SK-N-MC (cell line): ENCODE results near the gene SUPT5H.

Experiments
- EZH2 ChIP-seq: fragments of 200-600 bp; sonication (generic); IDR thresholded peaks from one replicate; pipeline ENCODE4 v1.6.1; 2017; ENCODE audit warnings: antibody characterized with exemption
- POLR2AphosphoS5 ChIP-seq: IDR thresholded peaks from 2 replicates; pipeline ENCODE4 v1.6.1; 2012; ENCODE audit warnings: mild to moderate bottlenecking, low read depth, low read length, borderline replicate concordance

DNA sequence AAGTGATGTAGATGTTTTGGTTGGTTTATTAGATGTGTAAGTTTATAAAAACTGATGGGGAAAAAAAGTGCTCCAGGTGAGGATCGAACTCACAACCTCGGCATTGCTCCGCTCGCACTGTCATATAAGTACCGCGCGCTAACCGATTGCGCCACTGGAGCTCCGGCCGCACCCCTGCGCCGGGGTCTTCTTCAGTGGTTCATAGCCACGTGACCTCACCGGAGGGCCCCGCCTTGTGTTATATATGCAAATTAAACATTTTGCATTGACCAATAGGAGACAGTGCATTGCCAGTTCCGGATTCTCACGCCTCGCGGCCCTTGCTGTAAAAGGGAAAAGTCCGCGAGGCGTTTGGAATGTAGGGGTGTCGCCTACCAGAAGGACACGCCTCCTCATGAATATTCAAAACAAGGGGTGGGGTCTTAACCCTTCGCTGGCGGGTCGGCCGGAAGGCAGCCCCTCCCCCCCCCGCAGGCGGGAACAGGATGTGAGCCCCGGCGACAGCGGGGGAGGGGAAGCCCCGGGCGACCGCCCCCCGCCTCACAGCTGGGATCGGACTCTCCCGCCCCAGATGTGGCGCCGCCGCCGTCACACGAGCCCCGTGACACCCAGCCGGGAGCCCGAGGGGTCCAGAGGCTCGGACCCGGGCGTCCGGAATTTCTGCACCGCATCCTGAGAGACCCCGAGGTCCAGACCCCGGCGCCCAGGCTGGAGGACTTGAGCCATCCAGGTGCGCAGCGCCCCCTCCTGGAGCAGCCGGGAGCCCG lies 33.1 kb upstream of the SUPT5H start, which contains the start of gene PLEKHG2:
- TF ChIP-seq POLR2AphosphoS5 (peak; percentile 83), EZH2 (no peak)
